ENCODE measurements around the gene COQ3.
"Not testable (repeated sequence)": the region's sequence is repeated elsewhere in the genome, so short reads cannot be mapped to it uniquely, and the experiment has no call there.

The COQ3 gene

DNA sequence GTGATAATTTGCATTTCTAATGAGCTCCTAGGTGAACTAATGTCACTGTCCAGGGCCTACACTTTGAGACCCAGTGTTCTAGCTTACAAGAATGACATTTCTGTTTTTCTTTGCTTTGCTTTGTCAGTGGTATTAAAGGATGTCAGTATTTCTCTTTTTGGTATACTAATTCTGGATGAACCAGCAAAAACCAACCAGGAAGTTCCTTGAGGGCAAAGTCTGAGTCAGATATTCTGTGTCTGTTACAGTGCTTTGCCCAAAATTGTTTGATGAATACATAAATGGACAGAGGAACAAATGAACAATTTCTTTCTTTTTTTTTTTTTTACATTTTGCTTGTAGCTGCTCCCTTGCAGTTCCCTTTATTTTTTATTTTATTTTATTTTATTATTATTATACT lies 15.4 kb downstream of the COQ3 start:
- no peak for DNase-seq

DNA sequence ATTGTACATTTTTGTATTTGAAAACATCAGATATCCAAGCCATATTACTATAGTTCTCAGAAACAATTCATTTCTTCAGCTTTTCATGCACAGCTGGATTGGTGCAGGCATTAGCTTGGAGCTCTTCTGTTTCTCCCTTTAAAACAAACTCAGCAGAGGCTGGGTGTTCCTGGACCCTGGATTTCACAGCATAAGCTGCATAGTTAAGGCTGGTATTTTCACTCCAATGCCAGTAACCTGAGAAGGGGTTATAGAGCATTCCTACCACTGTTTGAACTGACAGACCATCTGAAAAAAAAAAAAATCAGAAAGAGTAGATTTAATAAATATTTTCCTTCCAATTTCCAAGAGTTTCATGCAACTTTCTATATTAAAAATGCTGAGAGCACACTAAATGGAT lies 24.5 kb downstream of the COQ3 start:
- no peak for DNase-seq

DNA sequence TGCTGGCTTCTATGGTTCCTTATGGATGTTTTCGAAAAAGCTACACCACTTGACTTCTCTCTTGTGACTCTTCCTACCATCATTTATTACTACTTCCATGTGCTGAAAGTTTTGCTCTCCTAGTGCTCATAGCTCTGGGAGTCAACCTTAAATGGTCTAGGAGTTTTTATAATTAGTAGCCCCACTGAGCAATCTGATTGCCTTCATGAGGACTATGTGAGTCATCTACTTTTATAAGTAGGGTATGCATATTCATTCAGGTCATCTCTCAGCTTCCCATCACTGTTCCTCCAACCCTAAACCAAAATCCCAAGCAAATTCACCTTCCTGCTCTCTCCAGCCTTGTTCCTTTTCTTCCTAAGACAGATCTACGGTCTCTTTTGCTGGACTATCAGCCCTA lies 27.1 kb downstream of the COQ3 start:
- DNase-seq = no peak

DNA sequence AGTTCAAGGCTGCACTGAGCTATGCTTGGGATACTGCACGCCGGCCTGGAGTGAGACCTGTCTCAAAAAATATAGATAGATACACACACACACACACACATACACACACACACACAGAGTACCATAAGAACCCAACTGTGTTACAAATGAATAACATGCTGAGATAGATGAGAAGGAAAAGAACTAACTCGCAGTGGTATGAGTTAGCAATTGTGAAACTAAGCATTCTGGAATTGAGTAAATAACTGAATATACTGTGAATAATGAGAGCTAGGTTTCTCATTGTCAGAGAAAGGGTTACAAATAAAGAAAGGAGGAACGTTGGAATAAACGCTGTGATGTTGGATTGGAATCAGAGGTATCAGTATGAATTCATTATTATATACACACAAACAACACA lies 30.0 kb downstream of the COQ3 start:
- DNase-seq = no peak

DNA sequence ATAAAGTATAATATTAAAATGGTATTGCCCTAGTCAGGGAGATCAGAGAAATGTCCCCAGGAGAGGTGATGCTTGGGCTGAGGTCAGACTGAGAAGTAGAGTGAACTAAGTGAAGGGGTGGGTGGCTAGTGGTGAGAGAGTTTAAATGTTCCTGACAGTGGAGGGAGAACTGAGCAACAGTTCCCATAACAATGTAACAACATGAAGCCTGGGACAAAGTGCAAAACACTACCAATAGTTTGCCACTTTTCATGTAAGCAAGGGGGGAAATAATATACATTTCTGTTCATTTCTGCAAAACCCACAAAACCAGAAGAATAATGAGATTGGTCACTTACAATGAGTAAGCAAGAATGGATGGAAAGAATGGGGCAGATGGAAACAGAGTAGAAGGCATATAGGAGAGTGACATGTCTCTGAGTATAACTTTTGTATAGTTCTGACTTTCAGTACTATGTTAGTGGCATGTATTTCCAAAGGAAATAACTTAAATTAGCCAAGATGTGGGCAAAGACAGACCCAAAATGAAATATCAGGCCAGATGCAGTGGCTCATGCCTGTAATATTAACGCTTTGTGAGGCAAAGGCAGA lies 31.2 kb downstream of the COQ3 start:
- DNase-seq = no peak

DNA sequence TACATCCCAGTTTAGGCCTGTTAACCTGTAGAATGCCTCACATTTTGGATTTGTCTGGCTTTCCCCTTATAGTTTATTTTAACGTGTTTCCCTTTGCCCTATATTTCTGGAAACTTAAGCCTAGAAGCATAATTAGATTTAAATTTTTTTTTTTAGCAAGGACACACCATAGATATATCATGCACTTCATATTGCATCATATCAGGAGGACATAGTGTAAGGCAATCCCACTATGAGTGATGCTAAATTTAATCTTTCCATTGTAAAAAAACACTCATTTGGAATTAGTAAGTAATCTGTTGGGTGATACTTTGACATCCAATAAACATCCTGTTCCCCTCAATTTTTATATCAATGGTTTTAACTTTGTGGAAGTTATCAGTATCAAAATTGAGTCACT lies 34.2 kb downstream of the COQ3 start:
- no peak for DNase-seq

DNA sequence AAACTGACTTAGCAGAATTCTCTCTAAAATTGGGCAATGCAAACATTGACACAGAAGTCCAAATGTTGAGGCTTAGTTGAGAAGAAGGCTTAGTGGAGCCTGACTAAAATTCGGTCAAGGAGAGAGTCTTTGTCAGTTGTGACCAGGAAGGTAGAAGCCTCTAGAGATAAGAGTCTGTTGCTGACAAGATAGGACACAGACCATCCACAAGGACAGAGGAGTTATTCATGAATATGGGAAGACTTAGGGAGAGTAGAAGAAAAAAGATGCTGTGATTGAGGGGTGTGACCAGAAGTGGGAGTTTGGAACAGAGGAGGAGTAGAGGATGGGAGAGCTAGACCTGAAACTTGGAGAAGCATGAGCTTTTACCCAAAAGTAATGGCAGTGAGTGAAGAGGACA lies 37.4 kb downstream of the COQ3 start:
- DNase-seq = no peak

DNA sequence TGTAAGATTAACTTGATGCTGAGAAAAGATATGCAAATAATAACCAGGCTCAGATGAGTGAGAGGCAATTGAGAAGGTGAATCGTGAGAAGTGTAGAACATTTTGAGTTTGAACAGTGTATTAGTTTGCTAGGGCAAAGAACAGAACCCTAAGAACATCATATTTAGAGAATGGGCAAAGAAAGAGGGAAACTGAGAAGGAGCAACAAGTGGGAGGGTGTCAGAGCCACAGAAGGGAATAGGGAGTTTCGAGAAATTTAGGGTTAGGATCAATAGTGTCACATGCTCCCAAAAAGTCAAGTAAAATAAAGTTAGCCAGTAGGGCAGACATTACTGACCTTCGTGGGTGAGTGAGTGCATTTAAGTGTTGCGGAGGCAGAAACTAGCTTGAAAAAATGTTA lies 39.0 kb downstream of the COQ3 start:
- no peak for DNase-seq

DNA sequence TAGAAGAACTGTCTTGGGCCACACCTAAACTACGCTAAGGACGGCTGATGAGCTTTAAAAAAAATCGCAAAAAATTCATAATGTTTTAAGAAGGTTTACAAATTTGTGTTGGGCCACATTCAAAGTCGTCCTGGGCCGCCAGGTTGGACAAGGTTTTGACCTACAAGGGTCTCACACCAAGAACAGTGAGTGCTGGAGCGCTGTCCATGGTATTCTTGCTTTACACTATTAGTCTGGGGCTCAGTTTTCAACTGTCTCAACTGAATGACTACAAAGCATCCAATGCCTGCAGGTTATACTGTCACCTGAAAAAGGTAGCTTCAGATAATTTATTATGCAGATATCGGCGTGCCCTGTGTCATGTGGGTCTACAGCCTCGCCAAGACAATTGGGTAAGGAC lies 40.9 kb downstream of the COQ3 start:
- DNase-seq = no peak

DNA sequence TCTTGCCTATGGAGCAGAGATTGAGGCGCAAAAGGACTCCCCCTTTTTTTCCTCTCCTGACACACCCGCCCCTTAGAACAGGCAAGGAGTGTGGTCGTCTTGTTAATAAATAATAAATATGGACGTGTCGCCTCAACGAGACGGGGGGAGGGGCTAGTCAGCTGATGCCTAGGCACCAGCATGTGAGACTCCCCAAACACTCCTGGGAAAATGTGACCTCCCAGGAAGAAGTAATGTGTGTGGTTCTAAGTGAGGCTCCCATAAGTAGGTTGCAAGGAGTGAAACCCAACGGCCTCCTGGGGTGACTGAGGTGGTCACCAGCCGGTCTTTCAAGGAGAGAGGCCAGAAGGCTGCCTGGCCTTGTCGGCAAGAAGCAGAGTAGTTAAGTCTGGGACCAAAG lies 43.4 kb downstream of the COQ3 start:
- DNase-seq = no peak

DNA sequence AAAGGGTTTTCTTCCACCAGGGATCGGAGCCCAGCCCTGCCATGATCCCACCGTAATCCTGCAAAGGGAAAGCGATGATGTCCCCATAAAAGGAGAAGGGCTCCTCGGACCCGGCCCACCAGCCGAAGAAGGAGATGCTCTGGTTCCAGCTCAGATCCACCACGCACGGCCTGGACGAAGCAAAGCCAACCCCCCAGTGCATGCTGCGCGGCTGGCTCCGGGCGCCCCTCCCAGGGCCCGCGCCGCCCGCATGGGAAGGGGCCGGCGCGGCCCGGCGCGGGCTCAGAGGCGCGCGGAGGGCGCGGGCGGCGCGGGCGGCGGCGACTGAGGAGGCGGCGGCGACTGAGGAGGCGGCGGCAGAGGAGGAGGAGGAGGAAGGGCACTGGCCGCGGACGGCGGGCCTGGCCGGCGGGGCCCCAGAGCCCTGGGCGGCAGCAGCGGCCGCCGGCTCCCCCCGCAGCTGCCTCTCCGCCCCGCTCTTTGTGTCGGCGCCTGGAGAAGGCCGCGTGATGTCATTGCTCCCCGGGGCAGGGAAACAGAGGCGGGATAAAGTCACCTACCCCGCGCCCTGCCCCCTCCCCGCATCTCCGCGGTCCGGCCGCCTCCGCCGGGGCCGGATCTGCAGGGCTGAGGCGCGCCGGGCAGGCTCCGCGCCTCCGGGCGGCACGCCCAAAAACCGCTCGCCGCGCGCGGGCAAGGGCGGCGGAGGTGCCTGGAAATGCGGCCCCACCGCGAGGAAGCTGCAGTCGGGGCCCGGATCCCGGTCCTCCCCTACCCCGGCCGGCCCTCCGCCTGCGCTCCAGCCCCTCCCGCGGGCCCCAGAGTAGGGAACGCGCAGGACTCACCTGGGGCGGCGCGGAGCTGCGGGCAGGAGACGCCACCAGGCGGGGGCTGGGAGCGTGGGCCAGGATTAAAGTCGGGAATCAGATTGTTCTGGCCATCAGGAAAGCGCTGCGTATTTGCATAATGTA lies 44.5 kb downstream of the COQ3 start, which contains the start of gene FAXC:
FAXC (minus strand) TSS at position 504 of the 971 bp plus-strand sequence; CDS start at position 202, 302 bp downstream.
- DNase-seq = no peak

DNA sequence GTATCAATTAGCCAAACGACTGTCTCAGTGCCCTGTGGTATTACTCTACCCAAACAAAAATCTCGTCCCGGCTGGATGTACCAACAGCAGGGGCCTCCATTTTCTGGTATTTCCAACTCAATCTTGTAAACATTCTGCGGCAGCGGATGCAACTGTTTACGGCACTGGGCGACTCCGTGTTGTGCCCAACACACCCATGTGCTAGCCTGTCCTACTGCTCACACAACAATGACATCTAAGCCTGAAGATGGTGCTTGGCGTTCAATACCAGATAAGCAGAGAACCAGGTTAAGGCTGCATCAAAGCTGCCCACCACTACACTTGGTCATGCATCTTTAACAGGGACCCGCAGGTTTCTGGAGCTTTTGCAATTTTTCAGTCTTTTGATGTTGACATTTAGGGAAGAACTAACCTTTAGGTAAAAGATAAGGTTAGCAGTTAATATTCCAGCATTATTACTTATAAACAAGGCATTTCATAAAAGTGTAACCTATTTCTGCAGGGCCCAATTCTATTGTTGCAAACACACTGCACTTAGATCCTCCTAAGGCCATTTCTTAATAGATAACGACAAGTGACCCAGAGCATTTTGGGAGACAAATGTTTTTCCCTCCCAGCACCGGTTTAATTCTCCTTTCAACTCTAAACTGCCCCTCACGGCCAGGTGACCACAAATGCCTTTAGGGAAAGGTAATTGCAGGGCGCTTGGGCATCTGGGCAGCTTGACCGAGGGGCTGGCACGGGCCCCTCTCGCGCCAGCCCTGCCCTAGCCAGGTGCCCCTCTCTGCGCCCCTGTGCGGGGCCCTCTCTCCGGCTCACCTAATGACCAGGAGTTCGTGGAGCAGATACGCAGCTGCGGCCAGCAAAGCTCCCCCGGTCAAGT lies 45.5 kb downstream of the COQ3 start:
- DNase-seq = no peak

DNA sequence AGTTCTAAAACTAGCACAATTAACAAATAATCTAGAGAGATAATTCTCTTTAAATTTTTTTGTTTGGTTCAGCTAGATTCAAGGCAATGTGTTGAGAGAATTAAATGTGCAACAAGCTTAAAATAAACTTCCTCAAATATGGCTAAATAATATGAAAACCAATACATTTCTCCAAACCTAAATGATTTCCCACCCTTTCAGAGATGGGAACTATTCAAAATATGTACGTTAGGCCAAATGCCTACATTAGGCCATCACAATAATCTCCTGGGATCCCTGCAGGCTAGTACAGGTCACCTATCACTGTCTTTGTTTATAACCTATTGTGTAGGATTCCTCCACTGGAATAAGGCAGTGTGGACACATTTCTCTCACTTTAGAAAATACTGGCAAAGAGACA lies 46.2 kb downstream of the COQ3 start:
- DNase-seq = no peak

DNA sequence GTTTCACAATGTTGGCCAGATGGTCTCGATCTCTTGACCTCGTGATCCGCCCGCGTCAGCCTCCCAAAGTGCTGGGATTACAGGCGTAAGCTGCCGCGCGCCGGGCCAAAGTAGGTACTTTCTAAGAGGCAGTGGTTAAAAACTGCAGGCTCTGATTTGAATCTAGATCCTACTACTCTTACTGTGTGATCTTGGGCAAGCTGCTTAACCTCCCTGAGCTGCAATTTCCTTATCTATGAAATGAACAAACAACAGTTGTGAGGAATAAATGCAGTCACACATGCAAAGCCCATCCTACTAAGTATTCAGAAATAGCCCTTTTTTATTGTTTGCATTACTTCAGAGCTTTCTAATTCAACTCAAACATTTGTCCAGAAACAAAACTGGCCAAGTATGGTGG lies 47.4 kb downstream of the COQ3 start:
- DNase-seq = no peak

DNA sequence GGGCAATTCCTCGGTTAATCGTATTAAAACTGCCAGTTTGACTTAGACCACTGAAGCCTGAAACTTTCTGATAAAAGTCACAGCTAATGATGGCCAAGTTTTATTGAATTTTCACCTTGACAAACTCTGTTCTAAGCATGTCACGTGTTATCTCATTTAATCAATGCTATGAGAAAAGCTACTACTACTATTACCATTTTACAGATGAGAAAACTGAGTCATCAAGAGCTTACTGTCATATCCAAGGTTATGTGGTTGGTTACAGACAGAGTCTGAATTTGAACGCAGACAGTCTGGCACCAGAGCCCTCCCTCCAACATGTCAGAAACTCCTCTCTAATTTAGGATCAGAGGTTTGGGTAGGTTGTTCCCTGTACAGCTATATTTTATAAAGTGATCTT lies 48.8 kb downstream of the COQ3 start:
- no peak for DNase-seq

DNA sequence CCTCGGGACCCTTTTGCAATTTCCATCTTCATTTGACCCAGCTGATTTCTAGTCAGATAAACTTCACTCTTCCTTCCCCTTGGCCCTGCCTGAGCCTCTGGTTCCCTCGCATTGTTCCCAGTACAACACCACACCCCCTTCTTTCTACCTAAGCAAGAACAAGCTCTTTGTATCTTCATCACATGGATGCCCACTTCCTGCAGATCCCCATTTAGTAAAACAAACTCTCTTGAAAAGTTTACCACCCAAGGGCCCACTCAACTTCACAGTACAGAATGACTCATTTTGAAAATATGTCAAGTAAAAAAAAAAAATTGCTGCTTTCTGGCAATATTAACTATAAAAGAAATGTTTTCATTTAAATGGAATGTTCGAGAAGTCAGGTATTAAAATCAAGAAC lies 49.7 kb downstream of the COQ3 start:
- no peak for DNase-seq

DNA sequence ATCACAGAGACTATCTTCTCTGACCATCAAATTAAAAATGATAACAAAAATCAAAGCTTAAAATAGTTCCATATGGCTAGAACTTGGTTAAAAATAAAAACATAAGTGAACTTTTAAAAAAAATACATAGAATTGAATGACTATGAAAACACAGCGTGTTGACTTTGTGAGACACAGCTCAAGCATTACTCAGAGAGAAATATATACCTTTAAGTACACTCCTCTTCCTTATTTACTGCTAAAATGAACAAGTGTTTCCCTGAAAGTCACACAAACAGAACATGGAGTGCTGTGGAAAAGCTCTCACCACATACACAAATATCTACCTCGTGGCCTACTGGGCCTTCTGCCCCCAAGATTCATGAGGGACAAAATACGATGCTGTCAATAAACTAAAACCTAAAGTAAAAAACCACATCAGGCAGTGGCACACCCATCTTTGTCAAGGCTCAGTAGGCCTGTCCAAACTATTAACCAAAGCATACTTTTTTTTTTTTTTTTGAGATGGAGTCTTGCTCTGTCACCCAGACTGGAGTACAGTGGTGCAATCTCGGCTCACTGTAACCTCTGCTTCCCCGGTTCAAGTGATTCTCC lies 52.0 kb downstream of the COQ3 start:
- DNase-seq = no peak

DNA sequence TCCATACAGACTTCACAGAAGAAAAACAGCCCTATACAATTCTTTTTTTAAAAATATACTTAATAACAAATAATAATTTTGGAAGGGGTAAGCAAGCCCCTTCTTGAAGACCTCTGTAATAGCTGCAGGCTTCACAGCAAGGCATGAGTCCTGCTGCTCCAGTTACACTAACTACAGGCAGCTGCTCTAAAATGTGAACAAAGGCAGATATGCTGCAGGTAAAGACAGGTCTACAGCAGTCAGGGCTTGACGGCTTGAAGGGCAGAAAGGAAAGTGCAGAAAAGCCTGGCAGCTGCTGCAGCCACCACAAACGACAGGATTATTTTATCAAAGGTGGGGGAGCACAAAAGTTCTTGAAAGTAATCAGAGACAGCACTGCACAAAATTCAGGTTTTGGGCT lies 55.8 kb downstream of the COQ3 start:
- no peak for DNase-seq

DNA sequence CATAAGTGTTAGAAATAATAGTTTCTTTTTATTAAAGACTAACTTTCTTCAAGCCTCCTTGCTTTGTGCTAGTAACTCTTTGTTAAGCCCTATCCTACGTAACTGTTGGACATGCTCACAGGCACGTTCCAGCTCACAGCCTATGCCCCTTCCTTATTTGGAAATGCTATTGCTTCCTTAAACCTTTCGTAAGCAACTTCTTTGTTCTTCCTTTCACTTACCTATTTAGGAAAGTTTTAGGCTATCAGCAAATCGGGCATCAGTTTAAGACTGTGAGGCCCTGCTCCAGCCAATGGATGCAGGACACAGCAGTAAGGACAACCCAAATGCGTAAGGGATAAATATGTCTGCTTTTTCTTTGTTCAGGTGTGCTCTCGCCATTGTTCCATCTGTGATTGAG lies 58.7 kb downstream of the COQ3 start:
- not testable (repeated sequence) for DNase-seq

DNA sequence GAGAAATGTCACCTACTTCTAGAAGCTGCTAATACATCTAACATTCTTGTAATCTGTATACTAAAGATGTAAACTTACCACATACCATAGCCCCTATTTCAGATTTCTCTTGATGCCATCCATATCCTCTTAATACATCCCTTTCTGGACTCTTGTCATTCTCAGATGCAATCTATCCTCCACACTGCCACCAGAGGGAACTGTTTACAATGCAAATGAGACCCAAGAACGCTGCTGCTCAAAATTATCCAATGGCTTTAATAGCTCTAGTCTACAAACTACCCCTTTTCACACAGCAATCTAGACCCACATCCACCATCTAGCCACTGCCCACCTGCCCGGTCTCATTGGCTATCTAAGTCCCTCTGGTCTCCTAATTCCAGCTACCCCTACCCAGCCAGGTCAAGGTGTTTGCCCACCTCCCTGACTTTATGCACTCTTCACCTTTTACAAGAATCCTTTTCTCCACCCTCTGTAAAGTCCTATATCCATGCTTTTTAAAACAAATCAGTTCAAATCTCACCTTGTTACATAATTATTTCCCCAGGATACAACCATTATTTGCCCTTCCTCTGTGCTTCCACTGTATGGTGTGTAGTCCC lies 59.4 kb downstream of the COQ3 start:
- DNase-seq = peak in 1 of 2 donors; percentile 10

DNA sequence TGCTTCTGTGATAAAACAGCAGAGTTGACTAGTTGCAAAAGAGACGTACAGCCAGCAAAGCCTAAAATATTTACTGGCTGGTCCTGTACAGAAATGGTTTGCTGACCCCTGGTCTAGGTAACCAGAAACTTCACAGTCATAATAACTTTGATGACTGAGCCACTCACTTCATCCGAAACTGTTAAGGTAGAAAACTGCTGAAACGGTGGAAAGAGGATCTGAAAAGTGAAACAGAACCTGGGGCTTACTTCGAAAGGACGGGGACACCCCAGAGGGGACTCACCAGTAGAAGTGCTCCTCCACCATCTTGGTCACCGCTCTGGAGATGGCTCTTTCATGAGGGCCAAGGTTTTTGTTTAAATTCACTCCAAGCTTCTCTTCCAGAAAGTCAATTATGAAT lies 60.9 kb downstream of the COQ3 start:
- DNase-seq = no peak

DNA sequence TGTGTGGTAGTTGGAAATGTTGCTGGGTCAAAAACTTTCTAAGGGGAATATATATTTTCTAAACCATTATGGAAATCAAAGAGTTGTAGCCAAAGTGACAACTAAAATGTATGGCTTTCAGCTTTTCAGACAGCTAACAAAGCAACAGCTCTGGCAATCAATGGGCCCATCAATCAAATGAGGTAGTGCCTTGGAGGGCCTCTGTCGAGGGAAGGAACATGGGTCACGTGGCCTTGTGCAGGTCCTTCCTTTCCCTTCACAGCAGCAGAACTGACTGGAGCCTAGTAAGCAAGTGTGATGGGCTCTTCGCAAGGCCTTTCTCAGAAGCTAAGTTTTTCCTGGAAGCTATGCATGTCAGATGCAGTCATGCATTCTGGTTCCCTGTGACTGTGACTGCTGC lies 62.5 kb downstream of the COQ3 start:
- no peak for DNase-seq

DNA sequence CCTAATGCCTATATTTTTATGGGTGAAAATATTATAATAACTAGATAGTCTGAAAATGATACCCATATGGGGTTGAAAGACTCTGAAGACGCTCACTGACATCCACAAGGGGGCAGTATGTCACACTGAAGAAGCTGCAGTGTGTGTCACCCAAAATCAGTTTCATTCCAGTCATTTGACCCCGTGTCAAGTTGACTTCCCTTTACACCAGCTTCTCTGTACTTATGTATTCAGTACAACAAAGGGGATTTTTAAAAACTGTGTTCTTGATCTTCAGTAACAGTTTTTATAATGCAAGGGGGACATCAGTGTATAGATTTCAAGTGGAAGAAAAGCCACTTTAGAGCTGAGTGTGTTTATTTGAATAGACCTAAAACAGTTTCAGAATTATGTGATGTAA lies 63.8 kb downstream of the COQ3 start:
- DNase-seq = peak; percentile 49 to 50
